SK-N-SH (cell line): ENCODE data around the gene PSMC2.

Experiments used
- CHD2 ChIP-seq: fragments of 150-350 bp; IDR thresholded peaks from 2 replicates; pipeline ENCODE4 v1.6.1; 2018; ENCODE audit warnings: low read length; ENCODE audit not compliant: partially characterized antibody
- CTCF ChIP-seq: fragments of 200-600 bp; sonication (generic); IDR thresholded peaks from 2 replicates; pipeline ENCODE4 v1.6.1; 2017; ENCODE audit warnings: antibody characterized with exemption, mild to moderate bottlenecking, moderate library complexity
- EZH2phosphoT487 ChIP-seq: fragments of 200-600 bp; sonication (generic); IDR thresholded peaks from 2 replicates; pipeline ENCODE4 v1.6.1; 2017; ENCODE audit warnings: low read depth, mixed run types, mild to moderate bottlenecking, antibody characterized with exemption, moderate library complexity, borderline replicate concordance
- FOXM1 ChIP-seq: IDR thresholded peaks from 2 replicates; pipeline ENCODE4 v1.4.0; 2012; ENCODE audit warnings: low read depth, mild to moderate bottlenecking
- GABPA ChIP-seq: IDR thresholded peaks from 2 replicates; pipeline ENCODE4 v1.4.0; 2012; ENCODE audit warnings: low read depth, mild to moderate bottlenecking
- JUND ChIP-seq: IDR thresholded peaks from 2 replicates; pipeline ENCODE4 v1.4.0; 2012
- MXI1 ChIP-seq: IDR thresholded peaks from 2 replicates; pipeline ENCODE4 v1.6.1; 2012; ENCODE audit warnings: mild to moderate bottlenecking, low read depth, low read length, improper control_type of control experiment
- RCOR1 ChIP-seq: fragments of 150-350 bp; IDR thresholded peaks from 2 replicates; pipeline ENCODE4 v1.6.1; 2017; ENCODE audit warnings: antibody characterized with exemption, low read length
- RFX5 ChIP-seq: IDR thresholded peaks from 2 replicates; pipeline ENCODE4 v1.6.1; 2012; ENCODE audit warnings: mild to moderate bottlenecking, improper control_type of control experiment, low read length
- SMC3 ChIP-seq: IDR thresholded peaks from 2 replicates; pipeline ENCODE4 v1.6.1; 2012; ENCODE audit warnings: low read depth, low read length, improper control_type of control experiment
- TAF1 ChIP-seq: IDR thresholded peaks from 2 replicates; pipeline ENCODE4 v1.6.1; 2012; ENCODE audit warnings: low read depth, mild to moderate bottlenecking, low read length, moderate library complexity, borderline replicate concordance
- USF1 ChIP-seq: IDR thresholded peaks from 2 replicates; pipeline ENCODE4 v1.4.0; 2012; ENCODE audit warnings: low read depth, borderline replicate concordance
- YY1 ChIP-seq: IDR thresholded peaks from 2 replicates; pipeline ENCODE4 v1.4.0; 2012; ENCODE audit warnings: low read depth, mild to moderate bottlenecking
- ZBTB33 ChIP-seq: IDR thresholded peaks from 2 replicates; pipeline ENCODE4 v1.4.0; 2012; ENCODE audit warnings: low read depth, borderline replicate concordance

GRCh38 chr7:103381280-103382031 is 34.0 kb downstream of the PSMC2 start:
- TF ChIP-seq CTCF (no peak), CHD2 (no peak), EZH2phosphoT487 (no peak), SMC3 (no peak), YY1 (no peak), TAF1 (no peak), ZBTB33 (no peak), FOXM1 (no peak), GABPA (no peak), RFX5 (no peak), JUND (no peak), MXI1 (no peak), USF1 (no peak), RCOR1 (no peak)
